MM.1S (cell line): ENCODE data around the gene CCR6.

Source experiments
- EZH2phosphoT487 ChIP-seq: fragments of 300-600 bp; sonication (generic); IDR thresholded peaks from 2 replicates; pipeline ENCODE4 v1.6.1; 2018; ENCODE audit warnings: antibody characterized with exemption, low read length
- TF ChIP-seq, protein P1 (sequence below): fragments of 300-600 bp; sonication (generic); IDR thresholded peaks from 2 replicates; pipeline ENCODE4 v1.5.1; 2016; ENCODE audit warnings: antibody characterized with exemption, low read length, mixed read lengths

DNA sequence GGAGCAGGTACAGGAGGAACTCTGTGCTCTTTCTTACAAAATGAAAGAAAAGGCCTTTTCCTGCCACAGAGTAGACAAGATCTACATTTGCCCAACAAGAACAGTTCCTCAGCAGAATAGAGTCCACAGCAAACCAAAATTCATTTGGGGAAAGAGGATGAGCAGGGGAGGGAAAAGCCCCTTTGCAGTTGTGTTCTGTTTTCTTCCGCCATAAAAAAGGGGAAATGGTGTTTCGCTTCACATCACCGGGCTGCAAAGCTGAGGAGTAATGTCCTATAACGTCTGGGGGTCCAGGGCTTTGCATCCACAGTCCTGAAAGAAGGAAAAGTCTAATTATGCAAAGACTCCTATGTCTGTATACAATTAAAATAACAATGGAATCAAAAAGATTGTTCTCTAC, 35.0 kb downstream of the CCR6 start, which contains the start of gene GPR31:
- TF ChIP-seq, protein P1, sequence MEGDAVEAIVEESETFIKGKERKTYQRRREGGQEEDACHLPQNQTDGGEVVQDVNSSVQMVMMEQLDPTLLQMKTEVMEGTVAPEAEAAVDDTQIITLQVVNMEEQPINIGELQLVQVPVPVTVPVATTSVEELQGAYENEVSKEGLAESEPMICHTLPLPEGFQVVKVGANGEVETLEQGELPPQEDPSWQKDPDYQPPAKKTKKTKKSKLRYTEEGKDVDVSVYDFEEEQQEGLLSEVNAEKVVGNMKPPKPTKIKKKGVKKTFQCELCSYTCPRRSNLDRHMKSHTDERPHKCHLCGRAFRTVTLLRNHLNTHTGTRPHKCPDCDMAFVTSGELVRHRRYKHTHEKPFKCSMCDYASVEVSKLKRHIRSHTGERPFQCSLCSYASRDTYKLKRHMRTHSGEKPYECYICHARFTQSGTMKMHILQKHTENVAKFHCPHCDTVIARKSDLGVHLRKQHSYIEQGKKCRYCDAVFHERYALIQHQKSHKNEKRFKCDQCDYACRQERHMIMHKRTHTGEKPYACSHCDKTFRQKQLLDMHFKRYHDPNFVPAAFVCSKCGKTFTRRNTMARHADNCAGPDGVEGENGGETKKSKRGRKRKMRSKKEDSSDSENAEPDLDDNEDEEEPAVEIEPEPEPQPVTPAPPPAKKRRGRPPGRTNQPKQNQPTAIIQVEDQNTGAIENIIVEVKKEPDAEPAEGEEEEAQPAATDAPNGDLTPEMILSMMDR, result no peak
- no peak for TF ChIP-seq EZH2phosphoT487
